ENCODE data around the gene NAA40.

Gene NAA40

GRCh38 chr11:63951779-63952536, 13.2 kb downstream of the NAA40 start:
- H3K9me2 ChIP-seq (replicated peaks; ENCODE audit: low read depth, low read length): no peaks in the 10 kb centered on the region
- H2AFZ ChIP-seq (ENCODE audit: low read length): no peak overlapping the region
- no peaks in the 10 kb centered on the region for H3K9me3 ChIP-seq (ENCODE audit: insufficient read depth, low read depth, low read length)
- H3K4me1 ChIP-seq (ENCODE audit: insufficient read depth, low read length, poor library complexity, severe bottlenecking): peaks cover 21% of the 10 kb centered on the region
- peak overlapping the region; percentile 90 for H3K4me2 ChIP-seq (ENCODE audit: low read depth, low read length, poor library complexity, severe bottlenecking)
- no peaks in the 10 kb centered on the region for H3K79me2 ChIP-seq (ENCODE audit: insufficient read depth, low read length)
- TF ChIP-seq, protein P1, sequence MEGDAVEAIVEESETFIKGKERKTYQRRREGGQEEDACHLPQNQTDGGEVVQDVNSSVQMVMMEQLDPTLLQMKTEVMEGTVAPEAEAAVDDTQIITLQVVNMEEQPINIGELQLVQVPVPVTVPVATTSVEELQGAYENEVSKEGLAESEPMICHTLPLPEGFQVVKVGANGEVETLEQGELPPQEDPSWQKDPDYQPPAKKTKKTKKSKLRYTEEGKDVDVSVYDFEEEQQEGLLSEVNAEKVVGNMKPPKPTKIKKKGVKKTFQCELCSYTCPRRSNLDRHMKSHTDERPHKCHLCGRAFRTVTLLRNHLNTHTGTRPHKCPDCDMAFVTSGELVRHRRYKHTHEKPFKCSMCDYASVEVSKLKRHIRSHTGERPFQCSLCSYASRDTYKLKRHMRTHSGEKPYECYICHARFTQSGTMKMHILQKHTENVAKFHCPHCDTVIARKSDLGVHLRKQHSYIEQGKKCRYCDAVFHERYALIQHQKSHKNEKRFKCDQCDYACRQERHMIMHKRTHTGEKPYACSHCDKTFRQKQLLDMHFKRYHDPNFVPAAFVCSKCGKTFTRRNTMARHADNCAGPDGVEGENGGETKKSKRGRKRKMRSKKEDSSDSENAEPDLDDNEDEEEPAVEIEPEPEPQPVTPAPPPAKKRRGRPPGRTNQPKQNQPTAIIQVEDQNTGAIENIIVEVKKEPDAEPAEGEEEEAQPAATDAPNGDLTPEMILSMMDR (conservative IDR thresholded peaks at IDR 0.05; ENCODE audit: low read length): no peak
- no peak for TF ChIP-seq EZH2phosphoT487 (IDR thresholded peaks at IDR 0.05; ENCODE audit: borderline replicate concordance)
- no peaks in the 10 kb centered on the region for H3K27me3 ChIP-seq (ENCODE audit: insufficient read depth, low read length, poor library complexity, severe bottlenecking)
- peaks cover 45% of the 10 kb centered on the region; the same call in 1 of the 2 replicates for H3K36me3 ChIP-seq (ENCODE audit: insufficient read depth, low read length)
- H3K4me3 ChIP-seq (ENCODE audit: low read length, poor library complexity, severe bottlenecking): peak overlapping the region; percentile 69
- peaks cover 6% of the 10 kb centered on the region for H4K20me1 ChIP-seq (ENCODE audit: insufficient read depth, low read length, poor library complexity, severe bottlenecking)
- H3F3A ChIP-seq (ENCODE audit: low read depth): peaks cover 6% of the 10 kb centered on the region; the same call in 1 of the 2 replicates
- H3K9ac ChIP-seq (ENCODE audit: low read depth, low read length, poor library complexity, severe bottlenecking): peak overlapping the region; percentile 65

DNA sequence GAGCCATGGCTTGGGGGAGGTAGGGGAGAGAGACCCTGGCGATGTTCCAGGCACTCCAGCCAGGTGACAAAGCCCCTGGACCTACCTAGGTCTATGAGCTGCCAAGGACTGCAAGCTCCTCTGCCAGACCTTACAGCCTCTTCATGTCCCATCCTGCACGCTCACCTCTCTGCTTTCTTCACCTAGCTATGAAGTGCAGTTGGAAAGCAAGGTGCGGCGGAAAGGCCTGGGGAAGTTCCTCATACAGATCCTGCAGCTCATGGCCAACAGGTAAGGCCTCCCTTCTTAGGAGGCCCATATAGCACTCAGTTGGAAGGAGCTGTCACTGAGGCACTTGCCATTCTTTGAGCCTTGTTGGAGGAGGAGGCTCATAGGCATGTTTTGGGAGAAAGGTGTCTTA, 13.8 kb downstream of the NAA40 start:
- Histone ChIP-seq H3K36me3 (ENCODE audit: insufficient read depth, low read length) (peaks cover 44% of the 10 kb centered on the region; the same call in 1 of the 2 replicates), H3K79me2 (ENCODE audit: insufficient read depth, low read length) (no peaks in the 10 kb centered on the region), H3K27me3 (ENCODE audit: insufficient read depth, low read length, poor library complexity, severe bottlenecking) (no peaks in the 10 kb centered on the region), H3K9me2 (replicated peaks; ENCODE audit: low read depth, low read length) (no peaks in the 10 kb centered on the region), H3K9ac (ENCODE audit: low read depth, low read length, poor library complexity, severe bottlenecking) (peak overlapping the region; percentile 55), H3F3A (ENCODE audit: low read depth) (peaks cover 6% of the 10 kb centered on the region; the same call in 1 of the 2 replicates), H2AFZ (ENCODE audit: low read length) (no peak overlapping the region), H3K4me1 (ENCODE audit: insufficient read depth, low read length, poor library complexity, severe bottlenecking) (peaks cover 21% of the 10 kb centered on the region), H3K4me3 (ENCODE audit: low read length, poor library complexity, severe bottlenecking) (peak overlapping the region; percentile 69), H4K20me1 (ENCODE audit: insufficient read depth, low read length, poor library complexity, severe bottlenecking) (peaks cover 6% of the 10 kb centered on the region), H3K9me3 (ENCODE audit: insufficient read depth, low read depth, low read length) (no peaks in the 10 kb centered on the region), H3K4me2 (ENCODE audit: low read depth, low read length, poor library complexity, severe bottlenecking) (peak overlapping the region; percentile 90)
- TF ChIP-seq, protein P1 (conservative IDR thresholded peaks at IDR 0.05; ENCODE audit: low read length): no peak
- TF ChIP-seq EZH2phosphoT487 (IDR thresholded peaks at IDR 0.05; ENCODE audit: borderline replicate concordance): no peak

DNA sequence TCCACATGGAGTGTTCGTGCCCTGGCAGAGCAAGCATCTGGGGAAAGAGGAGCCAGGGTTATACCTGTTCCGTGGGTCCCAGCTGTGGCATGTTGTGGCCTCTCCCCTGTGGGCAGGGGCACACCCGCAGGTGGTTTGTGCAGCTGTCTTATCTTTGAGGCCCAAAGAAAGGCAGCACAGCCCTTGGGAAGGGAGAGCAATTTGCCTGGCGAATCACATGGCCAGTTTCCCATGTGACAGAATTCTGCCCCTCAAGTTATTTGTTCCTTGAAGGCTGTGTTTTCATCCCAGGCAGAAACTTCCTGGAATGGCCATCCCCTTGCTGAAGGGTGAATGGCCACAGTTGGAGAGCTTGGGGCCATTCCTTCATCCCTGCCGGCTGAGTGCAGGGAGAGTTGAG, 19.2 kb downstream of the NAA40 start:
- peaks cover 34% of the 10 kb centered on the region; the same call in 1 of the 2 replicates for H3K36me3 ChIP-seq (ENCODE audit: insufficient read depth, low read length)
- no peaks in the 10 kb centered on the region for H3K79me2 ChIP-seq (ENCODE audit: insufficient read depth, low read length)
- no peak overlapping the region for H3K4me3 ChIP-seq (ENCODE audit: low read length, poor library complexity, severe bottlenecking)
- no peak overlapping the region for H2AFZ ChIP-seq (ENCODE audit: low read length)
- no peaks in the 10 kb centered on the region for H3F3A ChIP-seq (ENCODE audit: low read depth)
- H3K9me2 ChIP-seq (replicated peaks; ENCODE audit: low read depth, low read length): no peaks in the 10 kb centered on the region
- H4K20me1 ChIP-seq (ENCODE audit: insufficient read depth, low read length, poor library complexity, severe bottlenecking): no peaks in the 10 kb centered on the region
- H3K4me2 ChIP-seq (ENCODE audit: low read depth, low read length, poor library complexity, severe bottlenecking): no peak overlapping the region
- H3K9ac ChIP-seq (ENCODE audit: low read depth, low read length, poor library complexity, severe bottlenecking): no peak overlapping the region
- H3K9me3 ChIP-seq (ENCODE audit: insufficient read depth, low read depth, low read length): no peaks in the 10 kb centered on the region
- peaks cover 31% of the 10 kb centered on the region for H3K4me1 ChIP-seq (ENCODE audit: insufficient read depth, low read length, poor library complexity, severe bottlenecking)
- H3K27me3 ChIP-seq (ENCODE audit: insufficient read depth, low read length, poor library complexity, severe bottlenecking): no peaks in the 10 kb centered on the region
- TF ChIP-seq, protein P1 (conservative IDR thresholded peaks at IDR 0.05; ENCODE audit: low read length): no peak
